ENCODE measurements around the gene MAP1LC3A. TPM values are rescaled to one million over a fixed set of nuclear protein-coding genes. Genes with fewer than 3 reads are reported as not detected.

The MAP1LC3A gene
- total RNA-seq (2021) (16.4 and 16.9 TPM in 2 replicates), Bru-seq, nascent RNA (percentile 22 among the genes with signal in this experiment), BruChase-seq, experiment 1, labeled RNA remaining after a 2-hour chase (percentile 19 among the genes with signal in this experiment), BruChase-seq, experiment 2, labeled RNA remaining after a 6-hour chase (percentile 35 among the genes with signal in this experiment)
- long read RNA-seq, partial matches to known transcripts = 1 of 4 reads
- long read RNA-seq, other reads (novel, unspliced or antisense) = 0 of 4 reads

GRCh38 chr20:34558320-34559218 is at the start of gene MAP1LC3A:
Gene MAP1LC3A, plus strand, starts transcription at chr20:34558718. Its CDS starts 151 bp downstream, at chr20:34558869.
- Histone ChIP-seq H3K36me3 (ENCODE audit: insufficient read depth, low read length, poor library complexity, severe bottlenecking) (no peaks in the 10 kb centered on the region), H3K27me3 (replicated peaks; ENCODE audit: insufficient read depth, low read depth, low read length, poor library complexity) (no peaks in the 10 kb centered on the region), H3K4me3 (ENCODE audit: low read depth, low read length, poor library complexity, severe bottlenecking) (peak within 1 kb of the TSS; percentile 92), H3K9me3 (ENCODE audit: low read depth, low read length, poor library complexity, severe bottlenecking) (no peaks in the 10 kb centered on the region), H3K27ac (ENCODE audit: low read depth, low read length, poor library complexity, severe bottlenecking) (peak within 1 kb of the TSS; percentile 92), H3K4me1 (ENCODE audit: insufficient read depth, low read length, poor library complexity, severe bottlenecking) (no peaks in the 10 kb centered on the region)
- DNase-seq (ENCODE audit: low spot score) = peak; percentile 96
- no TSS peak for BruUV-seq (replicated peaks)
- ChIA-PET POLR2A (ENCODE audit: low non-redundant PET) (no interaction called here), CTCF (interaction anchor here (0.6 to 1.0 kb wide), 2 partner anchors 17 to 368 kb away, joined by 3 read pairs; no protein-coding TSS in a partner anchor)
- TF ChIP-seq EZH2 (IDR thresholded peaks at IDR 0.05; ENCODE audit: borderline replicate concordance, low read depth, low read length, poor library complexity, severe bottlenecking) (no peak), CTCF (conservative IDR thresholded peaks at IDR 0.05; ENCODE audit: low read depth, low read length) (no peak)
- intact Hi-C loops (cut with micrococcal nuclease; ENCODE audit: unreplicated experiment) = loop anchor here (5.0 kb wide), 1 partner anchor 149 kb away; no protein-coding TSS in a partner anchor

DNA sequence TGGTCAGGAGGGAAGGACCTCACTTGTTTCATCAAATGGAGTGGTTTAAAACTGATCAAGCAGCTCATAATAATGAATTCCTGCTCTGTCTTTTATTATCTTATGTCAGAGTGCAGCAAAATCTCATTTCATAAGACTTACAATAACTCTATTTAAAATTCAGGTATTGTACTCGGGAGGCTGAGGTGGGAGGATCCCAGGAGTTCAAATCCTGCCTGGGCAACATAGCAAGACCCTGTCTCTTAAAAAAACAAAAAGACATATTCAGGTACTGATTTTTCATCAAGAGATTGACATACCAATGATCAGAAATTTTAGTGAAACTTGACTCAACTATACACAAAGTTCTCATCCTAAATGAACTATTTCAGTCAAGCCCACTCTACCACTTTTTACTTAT is 47.9 kb upstream of the MAP1LC3A start:
- ChIA-PET CTCF (no interaction called here), POLR2A (ENCODE audit: low non-redundant PET) (no interaction called here)
- Histone ChIP-seq H3K9me3 (ENCODE audit: low read depth, low read length, poor library complexity, severe bottlenecking) (no peaks in the 10 kb centered on the region), H3K27ac (ENCODE audit: low read depth, low read length, poor library complexity, severe bottlenecking) (no peak overlapping the region), H3K27me3 (replicated peaks; ENCODE audit: insufficient read depth, low read depth, low read length, poor library complexity) (no peaks in the 10 kb centered on the region), H3K4me3 (ENCODE audit: low read depth, low read length, poor library complexity, severe bottlenecking) (no peak overlapping the region), H3K36me3 (ENCODE audit: insufficient read depth, low read length, poor library complexity, severe bottlenecking) (peaks cover 21% of the 10 kb centered on the region), H3K4me1 (ENCODE audit: insufficient read depth, low read length, poor library complexity, severe bottlenecking) (no peaks in the 10 kb centered on the region)
- TF ChIP-seq CTCF (conservative IDR thresholded peaks at IDR 0.05; ENCODE audit: low read depth, low read length) (no peak), EZH2 (IDR thresholded peaks at IDR 0.05; ENCODE audit: borderline replicate concordance, low read depth, low read length, poor library complexity, severe bottlenecking) (no peak)
- DNase-seq (ENCODE audit: low spot score) = no peak
- BruUV-seq (replicated peaks) = no TSS peak
- intact Hi-C loops (cut with micrococcal nuclease; ENCODE audit: unreplicated experiment) = loop anchor here (10.0 kb wide), 1 partner anchor 316 kb away; no protein-coding TSS in a partner anchor

GRCh38 chr20:34511891-34512265 is 46.6 kb upstream of the MAP1LC3A start:
- Histone ChIP-seq H3K4me3 (ENCODE audit: low read depth, low read length, poor library complexity, severe bottlenecking) (no peak overlapping the region), H3K27ac (ENCODE audit: low read depth, low read length, poor library complexity, severe bottlenecking) (no peak overlapping the region), H3K4me1 (ENCODE audit: insufficient read depth, low read length, poor library complexity, severe bottlenecking) (no peaks in the 10 kb centered on the region), H3K36me3 (ENCODE audit: insufficient read depth, low read length, poor library complexity, severe bottlenecking) (peaks cover 21% of the 10 kb centered on the region), H3K9me3 (ENCODE audit: low read depth, low read length, poor library complexity, severe bottlenecking) (no peaks in the 10 kb centered on the region), H3K27me3 (replicated peaks; ENCODE audit: insufficient read depth, low read depth, low read length, poor library complexity) (no peaks in the 10 kb centered on the region)
- ChIA-PET CTCF (no interaction called here), POLR2A (ENCODE audit: low non-redundant PET) (no interaction called here)
- intact Hi-C loops (cut with micrococcal nuclease; ENCODE audit: unreplicated experiment) = loop anchor here (10.0 kb wide), 1 partner anchor 317 kb away; no protein-coding TSS in a partner anchor
- no peak for DNase-seq (ENCODE audit: low spot score)
- no TSS peak for BruUV-seq (replicated peaks)
- TF ChIP-seq CTCF (conservative IDR thresholded peaks at IDR 0.05; ENCODE audit: low read depth, low read length) = no peak
